OCI-LY1 (cell line): ENCODE results near the gene SLC4A7.

Experiments
- EZH2 ChIP-seq: fragments of 200-600 bp; sonication (generic), shearing (Covaris generic); IDR thresholded peaks from 2 replicates; pipeline ENCODE4 v1.8.0; 2017; ENCODE audit warnings: borderline replicate concordance, mixed run types, mild to moderate bottlenecking, antibody characterized with exemption, low read length, moderate library complexity, mixed read lengths
- TF ChIP-seq, protein P1 (sequence below): fragments of 200-600 bp; sonication (generic), shearing (Covaris generic); IDR thresholded peaks from 2 replicates; pipeline ENCODE4 v1.5.1; 2017; ENCODE audit warnings: mild to moderate bottlenecking, antibody characterized with exemption, low read length, moderate library complexity, mixed read lengths

DNA sequence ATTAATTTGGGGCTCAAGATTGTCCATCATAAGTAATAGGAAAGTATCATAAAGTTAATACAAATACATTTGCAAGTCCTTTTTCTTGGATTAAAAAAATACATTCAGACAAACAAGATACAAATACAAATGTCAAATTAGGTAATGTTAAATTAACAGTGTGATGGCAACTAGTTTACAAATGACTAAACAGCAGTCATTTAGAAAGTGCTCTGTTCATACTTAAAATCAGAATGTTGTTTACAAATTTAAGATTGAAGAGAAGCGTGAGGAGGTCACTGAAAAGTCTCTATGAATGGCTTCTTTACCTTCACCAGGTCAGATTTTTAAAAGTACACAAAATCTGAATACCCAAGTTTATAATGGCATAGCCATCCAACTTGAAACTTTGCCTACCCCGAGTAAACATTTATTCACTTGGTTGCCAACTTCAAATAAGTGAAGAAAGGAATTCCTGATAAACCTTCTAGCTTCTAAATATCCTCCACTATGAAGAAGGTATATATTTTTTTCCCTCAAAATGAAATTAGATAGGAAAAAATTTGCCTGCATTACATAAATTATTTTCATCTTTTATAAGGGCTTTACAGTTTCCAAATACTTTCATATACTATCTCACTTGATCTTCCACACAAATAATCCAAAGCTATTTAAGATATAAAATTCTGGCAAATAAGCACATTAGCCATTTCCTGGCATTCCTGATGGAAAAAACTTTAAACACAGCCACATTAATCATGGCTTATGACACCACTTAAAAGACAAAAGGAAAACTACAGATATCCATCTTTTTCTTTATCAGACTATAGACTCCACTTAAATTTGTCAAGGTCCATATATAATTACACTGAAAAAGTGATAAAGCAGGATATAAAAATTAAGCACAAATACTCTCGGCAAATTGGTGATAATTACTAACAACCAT, 103.5 kb downstream of the SLC4A7 start:
- TF ChIP-seq, protein P1, sequence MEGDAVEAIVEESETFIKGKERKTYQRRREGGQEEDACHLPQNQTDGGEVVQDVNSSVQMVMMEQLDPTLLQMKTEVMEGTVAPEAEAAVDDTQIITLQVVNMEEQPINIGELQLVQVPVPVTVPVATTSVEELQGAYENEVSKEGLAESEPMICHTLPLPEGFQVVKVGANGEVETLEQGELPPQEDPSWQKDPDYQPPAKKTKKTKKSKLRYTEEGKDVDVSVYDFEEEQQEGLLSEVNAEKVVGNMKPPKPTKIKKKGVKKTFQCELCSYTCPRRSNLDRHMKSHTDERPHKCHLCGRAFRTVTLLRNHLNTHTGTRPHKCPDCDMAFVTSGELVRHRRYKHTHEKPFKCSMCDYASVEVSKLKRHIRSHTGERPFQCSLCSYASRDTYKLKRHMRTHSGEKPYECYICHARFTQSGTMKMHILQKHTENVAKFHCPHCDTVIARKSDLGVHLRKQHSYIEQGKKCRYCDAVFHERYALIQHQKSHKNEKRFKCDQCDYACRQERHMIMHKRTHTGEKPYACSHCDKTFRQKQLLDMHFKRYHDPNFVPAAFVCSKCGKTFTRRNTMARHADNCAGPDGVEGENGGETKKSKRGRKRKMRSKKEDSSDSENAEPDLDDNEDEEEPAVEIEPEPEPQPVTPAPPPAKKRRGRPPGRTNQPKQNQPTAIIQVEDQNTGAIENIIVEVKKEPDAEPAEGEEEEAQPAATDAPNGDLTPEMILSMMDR, result no peak
- TF ChIP-seq EZH2, result no peak
